ENCODE measurements around the gene BET1L. TPM values are rescaled to one million over a fixed set of nuclear protein-coding genes. Genes with fewer than 3 reads are reported as not detected.
A peak's percentile ranks its signal among the peaks of the same experiment; 100 is the strongest.

The BET1L gene, protein sequence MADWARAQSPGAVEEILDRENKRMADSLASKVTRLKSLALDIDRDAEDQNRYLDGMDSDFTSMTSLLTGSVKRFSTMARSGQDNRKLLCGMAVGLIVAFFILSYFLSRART
- polyA plus RNA-seq (2011; rRNA removed) (75.0 and 86.4 TPM in 2 replicates), polyA minus RNA-seq (2011; rRNA and poly(A)+ RNA removed) (66.1 and 86.7 TPM in 2 replicates)

DNA sequence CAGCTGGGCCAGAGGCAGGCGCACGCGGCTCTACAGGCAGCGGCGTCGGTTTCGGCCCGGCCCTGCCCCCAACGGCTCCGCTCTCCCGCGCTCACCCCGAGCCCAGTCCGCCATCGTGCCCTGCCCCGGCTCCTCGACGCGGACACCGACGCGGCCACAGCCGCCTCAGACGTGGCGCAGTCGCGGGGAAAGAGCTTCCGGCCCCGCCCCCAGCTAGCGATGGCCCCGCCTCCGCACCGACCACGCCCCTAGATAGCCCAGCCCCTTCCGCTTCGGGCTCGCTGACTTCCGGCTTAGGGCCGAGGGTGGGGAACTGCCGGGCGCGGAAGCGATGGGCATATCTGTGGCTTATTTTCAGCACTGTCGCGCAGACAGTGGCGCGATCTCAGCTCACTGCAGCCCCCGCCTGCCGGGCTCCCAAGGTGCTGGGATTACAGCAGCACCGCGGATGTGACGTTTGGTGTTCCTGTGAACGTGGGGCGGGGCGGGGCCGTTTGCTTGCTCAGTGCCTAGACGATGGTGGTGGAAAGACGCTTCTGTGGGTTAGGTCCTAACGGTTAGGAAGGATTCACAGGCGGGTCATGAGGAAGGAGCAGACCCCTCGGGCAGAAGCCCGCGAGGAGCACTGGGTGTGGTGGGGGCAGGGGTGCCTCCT is at the start of gene BET1L, which contains the start of gene RIC8A:
BET1L (minus strand) TSS at position 192 of the 655 bp plus-strand sequence; CDS start at position 114, 78 bp downstream.
RIC8A (plus strand) TSS at position 501 of the 655 bp plus-strand sequence. CDS start 1,147 bp downstream, outside the sequence.
- peak within 1 kb of the TSS; percentile 99 for H3K27ac ChIP-seq (ENCODE audit: low read depth, low read length)
- no peaks in the 10 kb centered on the region; the same call in 1 of the 2 replicates for H3K9me3 ChIP-seq (ENCODE audit: control insufficient read depth, insufficient read depth, low read length)
- peak within 1 kb of the TSS; percentile 98 for H3K4me3 ChIP-seq (ENCODE audit: low read depth, low read length)
- POLR2A ChIA-PET = interaction anchor here (0.6 to 2.0 kb wide), 10 partner anchors 9 to 328 kb away, joined by 3 to 10 read pairs (median 3); partner anchors contain the start of genes HRAS, PSMD13, PTDSS2 and SIRT3
- H3K27me3 ChIP-seq (ENCODE audit: control insufficient read depth, insufficient read depth, low read length) = no peaks in the 10 kb centered on the region
- CTCF ChIA-PET = interaction anchor here (1.0 kb wide), 1 partner anchor 242 kb away, joined by 3 read pairs; no protein-coding TSS in a partner anchor
- peak; percentile 94 for DNase-seq (ENCODE audit: low read depth, low spot score)
- TF ChIP-seq, protein P1, sequence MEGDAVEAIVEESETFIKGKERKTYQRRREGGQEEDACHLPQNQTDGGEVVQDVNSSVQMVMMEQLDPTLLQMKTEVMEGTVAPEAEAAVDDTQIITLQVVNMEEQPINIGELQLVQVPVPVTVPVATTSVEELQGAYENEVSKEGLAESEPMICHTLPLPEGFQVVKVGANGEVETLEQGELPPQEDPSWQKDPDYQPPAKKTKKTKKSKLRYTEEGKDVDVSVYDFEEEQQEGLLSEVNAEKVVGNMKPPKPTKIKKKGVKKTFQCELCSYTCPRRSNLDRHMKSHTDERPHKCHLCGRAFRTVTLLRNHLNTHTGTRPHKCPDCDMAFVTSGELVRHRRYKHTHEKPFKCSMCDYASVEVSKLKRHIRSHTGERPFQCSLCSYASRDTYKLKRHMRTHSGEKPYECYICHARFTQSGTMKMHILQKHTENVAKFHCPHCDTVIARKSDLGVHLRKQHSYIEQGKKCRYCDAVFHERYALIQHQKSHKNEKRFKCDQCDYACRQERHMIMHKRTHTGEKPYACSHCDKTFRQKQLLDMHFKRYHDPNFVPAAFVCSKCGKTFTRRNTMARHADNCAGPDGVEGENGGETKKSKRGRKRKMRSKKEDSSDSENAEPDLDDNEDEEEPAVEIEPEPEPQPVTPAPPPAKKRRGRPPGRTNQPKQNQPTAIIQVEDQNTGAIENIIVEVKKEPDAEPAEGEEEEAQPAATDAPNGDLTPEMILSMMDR (IDR thresholded peaks at IDR 0.05; ENCODE audit: low read depth, low read length) = no peak

DNA sequence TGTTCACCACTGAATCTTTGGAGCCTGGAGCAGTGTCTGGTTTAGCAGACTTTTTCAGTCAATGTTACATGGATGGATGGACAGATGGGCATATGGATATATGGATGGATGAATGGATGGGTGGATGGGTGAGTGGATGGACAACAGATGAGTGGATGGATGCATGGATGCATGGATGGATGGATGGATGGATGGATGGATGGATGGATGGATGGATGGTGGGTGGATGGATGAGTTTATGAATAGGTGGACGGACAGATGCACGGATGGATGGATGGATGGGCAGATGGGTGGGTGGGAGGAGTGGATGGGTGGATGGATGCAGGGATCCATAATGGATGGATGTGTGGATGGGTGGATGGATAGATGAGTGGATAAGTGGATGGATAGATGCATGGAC is 48.6 kb upstream of the BET1L start:
- TF ChIP-seq, protein P1 (IDR thresholded peaks at IDR 0.05; ENCODE audit: low read depth, low read length) = no peak

DNA sequence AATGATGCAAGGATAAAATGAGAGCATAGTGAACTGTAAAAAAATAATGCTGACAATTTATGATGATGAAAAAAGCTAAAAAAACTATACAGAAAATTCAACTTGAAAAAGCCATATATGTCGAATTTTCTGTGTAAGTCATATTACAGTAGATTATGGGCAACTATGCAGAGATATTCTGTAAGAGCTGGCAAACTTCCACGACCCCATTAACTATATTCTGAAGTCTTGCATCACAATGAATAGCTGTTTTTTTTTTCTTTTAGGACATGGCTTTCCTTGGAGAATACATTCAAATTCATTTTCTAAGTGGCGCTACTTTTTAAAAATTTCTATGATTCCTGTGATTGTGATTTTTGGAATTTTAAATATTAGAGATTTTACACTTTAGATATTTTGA is 48.0 kb upstream of the BET1L start:
- CTCF ChIA-PET = interaction anchor here (0.9 to 1.5 kb wide), 2 partner anchors 50 to 193 kb away, joined by 3 read pairs; no protein-coding TSS in a partner anchor
- no peak overlapping the region for H3K4me3 ChIP-seq (ENCODE audit: low read depth, low read length)
- H3K27ac ChIP-seq (ENCODE audit: low read depth, low read length) = no peak overlapping the region
- TF ChIP-seq, protein P1 (IDR thresholded peaks at IDR 0.05; ENCODE audit: low read depth, low read length) = no peak
- POLR2A ChIA-PET = no interaction called here
- DNase-seq (ENCODE audit: low read depth, low spot score) = no peak
- H3K27me3 ChIP-seq (ENCODE audit: control insufficient read depth, insufficient read depth, low read length) = peaks cover 6% of the 10 kb centered on the region
- no peaks in the 10 kb centered on the region for H3K9me3 ChIP-seq (ENCODE audit: control insufficient read depth, insufficient read depth, low read length)

More for the DNA sequence above, 48.6 kb upstream of the BET1L start:
- no peak overlapping the region for H3K4me3 ChIP-seq (ENCODE audit: low read depth, low read length)
- CTCF ChIA-PET = interaction anchor here (0.7 to 1.5 kb wide), 3 partner anchors 49 to 193 kb away, joined by 3 read pairs; no protein-coding TSS in a partner anchor
- POLR2A ChIA-PET = no interaction called here
- DNase-seq (ENCODE audit: low read depth, low spot score) = no peak
- no peak overlapping the region for H3K27ac ChIP-seq (ENCODE audit: low read depth, low read length)
- peaks cover 9% of the 10 kb centered on the region for H3K27me3 ChIP-seq (ENCODE audit: control insufficient read depth, insufficient read depth, low read length)
- no peaks in the 10 kb centered on the region for H3K9me3 ChIP-seq (ENCODE audit: control insufficient read depth, insufficient read depth, low read length)

DNA sequence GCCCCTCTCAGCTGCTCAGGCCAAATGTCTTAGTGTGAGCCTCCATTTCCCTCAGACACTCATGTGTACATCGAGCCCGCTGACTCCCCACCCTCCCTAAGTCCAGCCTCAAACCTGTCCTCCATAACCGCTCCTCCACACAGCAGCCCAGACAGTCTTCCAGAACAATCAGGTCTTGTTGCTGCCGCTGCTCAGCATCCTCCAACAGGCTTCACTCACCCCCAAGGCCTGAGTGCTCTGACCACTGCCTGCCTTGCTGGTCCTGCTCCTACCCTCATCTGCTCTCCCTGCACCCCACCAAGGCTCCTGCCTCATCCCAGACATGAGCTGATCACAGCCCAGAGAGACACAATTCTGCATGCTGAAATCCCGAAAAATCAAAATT is 46.7 kb upstream of the BET1L start:
- POLR2A ChIA-PET = no interaction called here
- CTCF ChIA-PET = no interaction called here
- no peak for DNase-seq (ENCODE audit: low read depth, low spot score)
- Histone ChIP-seq H3K27me3 (ENCODE audit: control insufficient read depth, insufficient read depth, low read length) (peaks cover 6% of the 10 kb centered on the region), H3K4me3 (ENCODE audit: low read depth, low read length) (no peak overlapping the region), H3K27ac (ENCODE audit: low read depth, low read length) (no peak overlapping the region), H3K9me3 (ENCODE audit: control insufficient read depth, insufficient read depth, low read length) (no peaks in the 10 kb centered on the region)
- TF ChIP-seq, protein P1 (IDR thresholded peaks at IDR 0.05; ENCODE audit: low read depth, low read length) = no peak
